ACC112 (cell line): ENCODE measurements around the gene HSD3B1.
"Not testable (repeated sequence)": the region's sequence is repeated elsewhere in the genome, so short reads cannot be mapped to it uniquely, and the experiment has no call there.

ENCODE experiments used
- H2AFZ ChIP-seq: fragments of 200-600 bp; sonication (generic); one replicate; pipeline ENCODE4 v1.6.0; 2017; ENCODE audit warnings: antibody characterized with exemption, low read length; ENCODE audit not compliant: unreplicated experiment
- H3K27ac ChIP-seq: fragments of 200-600 bp; sonication (generic); 2 replicates; pipeline ENCODE4 v1.5.1; 2014; ENCODE audit warnings: low read depth, mild to moderate bottlenecking, antibody characterized with exemption, low read length, moderate library complexity
- H3K27me3 ChIP-seq: fragments of 200-600 bp; sonication (generic); 2 replicates; pipeline ENCODE4 v1.6.1; 2014; ENCODE audit warnings: mild to moderate bottlenecking, antibody characterized with exemption, low read length, moderate library complexity, mixed read lengths; ENCODE audit not compliant: insufficient read depth
- H3K36me3 ChIP-seq: fragments of 200-600 bp; sonication (generic); 2 replicates; pipeline ENCODE4 v1.6.1; 2016; ENCODE audit warnings: mild to moderate bottlenecking, antibody characterized with exemption, low read length, moderate library complexity, mixed read lengths; ENCODE audit not compliant: insufficient read depth
- H3K4me1 ChIP-seq: fragments of 200-600 bp; sonication (generic); one replicate; pipeline ENCODE4 v1.6.1; 2016; ENCODE audit warnings: low read length, mixed read lengths; ENCODE audit not compliant: insufficient read depth, unreplicated experiment, control insufficient read depth
- H3K4me3 ChIP-seq: fragments of 200-600 bp; sonication (generic); 2 replicates; pipeline ENCODE4 v1.5.1; 2014; ENCODE audit warnings: mild to moderate bottlenecking, low read depth, low read length
- H3K79me2 ChIP-seq: fragments of 200-600 bp; sonication (generic); one replicate; pipeline ENCODE4 v1.6.0; 2016; ENCODE audit warnings: low read length; ENCODE audit not compliant: control insufficient read depth, unreplicated experiment, insufficient read depth

HSD3B1 gene

DNA sequence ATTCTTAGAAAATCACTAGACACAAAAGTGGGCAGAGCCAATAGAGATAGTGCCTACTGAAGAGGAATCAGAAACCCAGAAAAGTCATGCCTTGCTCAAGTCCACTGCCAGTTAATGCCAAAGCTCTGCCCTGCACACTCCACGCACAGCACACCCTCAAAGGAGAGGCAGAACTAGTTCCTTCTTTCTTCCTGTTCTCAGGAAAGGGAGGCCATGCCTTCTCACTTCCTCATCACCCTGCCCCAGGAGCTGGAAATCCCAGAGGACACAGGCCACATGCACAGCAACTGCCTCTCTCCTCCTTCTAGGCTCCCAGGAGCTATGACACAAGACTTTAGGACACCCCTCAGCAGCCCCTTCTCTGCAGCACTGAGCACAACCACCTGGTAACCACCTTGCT is 45.6 kb downstream of the HSD3B1 start:
- H2AFZ ChIP-seq, H3K4me3 ChIP-seq, H3K4me1 ChIP-seq, H3K27ac ChIP-seq, H3K36me3 ChIP-seq, H3K79me2 ChIP-seq: not testable (repeated sequence)
- peaks cover 35% of the 10 kb centered on the region for H3K27me3 ChIP-seq

DNA sequence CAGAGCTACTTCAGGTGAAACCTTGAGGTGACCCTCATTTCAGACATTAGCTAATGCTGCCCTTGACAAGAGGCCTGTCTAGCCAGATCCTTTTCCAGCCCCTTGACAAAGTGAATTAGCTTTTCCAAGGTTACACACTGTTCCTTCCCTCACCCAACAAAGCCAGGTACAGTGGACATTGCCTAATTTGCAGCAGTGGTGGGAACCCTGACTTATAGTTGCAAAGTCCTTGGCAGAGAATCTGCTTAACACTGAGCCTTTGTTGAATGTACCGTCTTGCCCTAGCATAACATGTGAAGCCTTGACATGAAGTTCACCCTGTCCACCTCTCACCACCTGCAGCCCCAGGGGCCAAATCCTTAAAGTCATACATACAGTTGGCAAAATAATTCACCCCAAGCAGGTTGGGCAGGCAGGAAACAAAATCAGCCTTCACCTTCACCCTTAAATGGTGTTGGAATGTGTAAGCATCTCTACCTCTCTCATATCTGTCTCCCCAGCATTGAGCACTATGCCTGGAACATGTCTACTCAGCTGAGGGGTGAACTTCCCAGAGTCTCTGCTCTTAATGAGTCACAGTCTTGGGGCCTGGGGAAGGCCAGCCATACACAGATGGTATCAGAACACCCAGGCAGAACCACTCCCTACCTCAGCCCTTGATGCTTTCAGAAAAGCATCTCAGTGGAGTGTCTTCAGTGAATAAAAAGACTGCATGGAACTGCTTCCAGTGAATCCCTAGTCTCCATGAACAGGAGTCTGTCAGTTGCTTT is 46.5 kb downstream of the HSD3B1 start:
- not testable (repeated sequence) for H3K27ac ChIP-seq, H3K36me3 ChIP-seq, H3K4me3 ChIP-seq, H3K79me2 ChIP-seq, H2AFZ ChIP-seq, H3K4me1 ChIP-seq
- H3K27me3 ChIP-seq = peaks cover 40% of the 10 kb centered on the region

DNA sequence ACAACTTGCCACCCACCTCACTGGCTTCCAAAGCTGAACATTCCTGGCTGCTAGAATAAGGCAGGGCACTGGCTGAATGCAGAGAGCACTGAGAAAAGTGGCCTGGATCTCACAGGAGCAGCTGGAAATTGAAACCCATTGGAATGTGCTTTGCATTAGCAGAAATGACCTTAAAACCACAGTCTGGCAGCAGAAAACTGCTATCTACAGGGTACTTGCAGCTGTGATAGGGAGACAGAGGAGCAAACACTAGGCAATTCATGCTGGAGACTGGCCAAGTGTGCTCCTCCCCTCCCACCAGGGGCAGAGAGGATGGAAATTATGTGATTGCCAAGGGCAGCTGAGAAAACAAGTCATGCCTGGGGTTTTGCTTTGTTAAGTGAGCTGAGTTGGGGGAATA is 47.2 kb downstream of the HSD3B1 start:
- Histone ChIP-seq H3K79me2 (no peaks in the 10 kb centered on the region), H3K4me1 (peaks cover 3% of the 10 kb centered on the region), H3K27ac (no peak overlapping the region), H3K36me3 (no peaks in the 10 kb centered on the region), H2AFZ (no peak overlapping the region), H3K27me3 (peaks cover 40% of the 10 kb centered on the region), H3K4me3 (no peak overlapping the region)

GRCh38 chr1:119556423-119556822 is 49.4 kb downstream of the HSD3B1 start:
- H3K36me3 ChIP-seq = no peaks in the 10 kb centered on the region
- H3K4me3 ChIP-seq = no peak overlapping the region

DNA sequence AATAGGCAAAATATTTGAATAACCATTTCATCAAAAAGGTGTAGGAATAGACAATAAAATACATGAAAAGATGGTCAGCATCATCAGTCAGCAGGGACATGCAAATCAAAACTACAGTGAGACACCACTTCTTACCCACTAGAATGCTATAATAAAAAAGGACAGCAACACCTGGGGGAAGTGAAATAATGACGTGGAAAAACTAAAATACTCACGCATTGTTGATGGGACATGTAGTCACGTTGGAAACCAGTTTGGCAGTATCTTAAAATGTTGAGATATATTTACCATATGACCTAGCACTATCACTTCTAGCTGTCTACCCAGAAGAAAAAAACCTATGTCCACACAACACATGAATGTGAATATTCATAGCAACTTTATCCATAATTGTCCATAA is 53.4 kb downstream of the HSD3B1 start:
- H3K27me3 ChIP-seq = peaks cover 55% of the 10 kb centered on the region
- H2AFZ ChIP-seq, H3K27ac ChIP-seq, H3K4me3 ChIP-seq, H3K79me2 ChIP-seq, H3K36me3 ChIP-seq, H3K4me1 ChIP-seq: not testable (repeated sequence)

More at GRCh38 chr1:119556423-119556822, 49.4 kb downstream of the HSD3B1 start:
- Histone ChIP-seq H3K4me1 (peaks cover 3% of the 10 kb centered on the region), H3K79me2 (no peaks in the 10 kb centered on the region), H2AFZ (no peak overlapping the region), H3K27me3 (peaks cover 44% of the 10 kb centered on the region), H3K27ac (no peak overlapping the region)

DNA sequence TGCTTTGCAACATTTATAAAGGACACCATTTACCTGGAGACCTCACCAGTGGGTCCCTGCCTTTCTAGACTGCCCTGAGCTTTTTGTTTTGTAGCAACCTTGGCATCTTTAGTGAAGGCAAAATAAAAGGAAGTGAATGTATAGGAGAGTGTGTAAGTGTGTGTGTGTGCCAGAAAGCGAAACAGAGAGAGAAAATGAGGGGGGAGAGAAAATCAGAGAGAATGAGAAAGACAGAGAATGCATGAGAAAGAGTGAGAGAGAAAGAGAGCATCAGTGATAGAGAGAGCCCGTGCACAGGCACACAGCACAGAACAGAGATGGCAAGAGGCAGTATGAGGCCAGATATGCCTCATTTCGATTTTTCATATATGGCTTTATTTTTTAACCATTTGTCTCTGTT is 57.5 kb downstream of the HSD3B1 start:
- Histone ChIP-seq H3K36me3 (no peaks in the 10 kb centered on the region), H3K27me3 (peaks cover 43% of the 10 kb centered on the region), H3K4me1 (peaks cover 8% of the 10 kb centered on the region), H3K27ac (no peak overlapping the region), H2AFZ (no peak overlapping the region), H3K4me3 (no peak overlapping the region), H3K79me2 (no peaks in the 10 kb centered on the region)
